GM18909 (cell line): ENCODE data around the gene ARHGAP10.
"Not testable (repeated sequence)": the region's sequence is repeated elsewhere in the genome, so short reads cannot be mapped to it uniquely, and the experiment has no call there.

Experiments used
- ATAC-seq: cut with Tn5 transposase; IDR thresholded peaks from one replicate; pipeline ENCODE4 v1.9.1; 2021; ENCODE audit warnings: mild to moderate bottlenecking; ENCODE audit not compliant: unreplicated experiment, poor library complexity

Gene ARHGAP10

DNA sequence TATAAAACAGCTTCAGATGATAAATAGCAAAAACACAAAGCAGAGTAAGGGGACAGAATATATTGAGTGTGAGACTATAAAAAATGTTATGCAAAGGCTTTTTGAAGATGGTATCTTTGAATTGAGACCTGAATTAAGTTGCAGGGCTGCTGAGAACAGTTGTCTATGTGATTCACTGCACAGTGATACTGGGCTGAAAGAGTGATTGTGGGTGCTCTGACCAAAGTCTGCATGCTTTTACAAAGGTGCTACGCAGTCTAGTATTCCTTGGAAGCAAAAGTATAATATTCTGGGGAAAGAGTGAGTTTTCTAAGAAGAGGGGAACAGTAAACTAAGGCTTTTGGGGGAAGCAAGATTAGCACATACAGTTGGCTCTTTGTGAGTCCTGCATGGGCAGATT, 234.0 kb downstream of the ARHGAP10 start:
- no peak for ATAC-seq

DNA sequence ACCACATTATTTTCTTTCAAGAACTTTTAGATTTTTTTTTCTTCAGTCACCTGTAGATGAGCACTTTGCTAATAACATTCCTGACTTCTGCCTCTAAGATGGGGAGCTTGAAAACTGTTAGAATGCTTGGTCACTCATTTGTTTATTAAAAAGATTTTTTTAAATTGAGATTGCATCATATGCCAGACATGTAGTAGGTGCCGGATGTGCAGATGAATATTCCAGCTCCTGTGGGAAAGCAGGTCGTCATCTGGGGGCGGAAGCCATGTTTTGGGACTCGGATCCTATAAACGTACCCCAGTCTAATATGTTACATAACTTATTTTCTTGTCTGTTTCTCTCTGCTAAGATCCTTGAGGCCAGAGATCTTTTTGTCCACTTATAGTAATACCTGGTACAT, 236.8 kb downstream of the ARHGAP10 start:
- no peak for ATAC-seq

DNA sequence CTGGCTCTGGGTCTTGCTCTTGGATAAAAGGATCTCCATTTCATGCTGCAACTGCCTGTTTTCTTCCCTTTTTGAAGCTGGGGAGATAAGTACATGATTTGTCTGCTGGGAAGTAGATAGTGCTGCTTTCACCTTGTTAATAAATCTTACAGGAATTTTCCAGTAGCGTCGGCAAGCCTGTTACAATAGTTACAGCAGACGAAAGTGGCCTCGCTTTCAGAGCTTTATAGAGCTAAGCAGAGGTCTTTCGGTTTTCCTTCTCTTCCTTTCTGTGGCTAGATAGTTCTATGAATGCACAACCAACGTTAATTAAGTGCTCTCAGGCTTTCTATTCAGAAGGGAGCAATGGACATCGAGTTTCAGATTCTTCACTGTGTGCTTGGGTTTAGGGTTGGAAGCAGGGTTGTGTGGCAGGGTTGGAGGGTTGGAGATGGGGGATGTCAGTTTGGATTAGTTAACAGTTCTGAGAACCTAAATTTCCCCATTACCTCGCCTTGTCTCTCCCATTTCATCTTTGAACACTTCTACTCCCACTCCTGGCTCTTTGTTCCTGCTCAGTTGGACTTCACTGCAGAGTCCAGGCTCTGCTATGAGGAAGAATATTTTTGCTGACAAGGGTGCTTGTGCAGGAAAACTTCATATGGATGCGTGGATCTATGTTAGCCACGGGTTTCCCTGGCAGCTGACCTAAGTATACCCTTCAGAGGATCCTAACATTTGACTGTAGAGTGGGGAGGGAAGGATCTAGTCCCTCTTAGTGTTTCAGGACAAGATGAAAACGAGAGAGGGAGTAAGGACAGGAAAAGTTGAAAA, 237.9 kb downstream of the ARHGAP10 start:
- peak; percentile 76 for ATAC-seq

DNA sequence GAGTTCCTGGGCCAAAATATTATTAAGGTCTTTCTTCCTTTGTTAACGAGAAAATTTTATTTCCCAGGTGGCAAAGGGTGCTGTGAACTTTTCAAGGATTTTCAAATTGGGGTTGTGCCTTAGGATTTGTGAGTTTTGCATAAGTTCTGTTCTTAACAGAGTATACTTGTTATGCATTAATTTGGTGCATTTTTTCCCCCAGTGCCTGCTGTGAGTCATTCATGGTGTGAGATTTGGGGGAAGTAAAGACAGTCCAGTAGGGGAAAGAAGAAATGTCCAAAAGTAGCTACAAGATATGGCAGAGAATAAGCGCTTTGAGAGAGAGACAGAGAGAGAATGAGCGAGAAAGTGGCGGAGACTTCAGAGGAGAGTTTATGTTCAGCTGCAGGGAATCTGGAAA, 239.2 kb downstream of the ARHGAP10 start:
- ATAC-seq = no peak

DNA sequence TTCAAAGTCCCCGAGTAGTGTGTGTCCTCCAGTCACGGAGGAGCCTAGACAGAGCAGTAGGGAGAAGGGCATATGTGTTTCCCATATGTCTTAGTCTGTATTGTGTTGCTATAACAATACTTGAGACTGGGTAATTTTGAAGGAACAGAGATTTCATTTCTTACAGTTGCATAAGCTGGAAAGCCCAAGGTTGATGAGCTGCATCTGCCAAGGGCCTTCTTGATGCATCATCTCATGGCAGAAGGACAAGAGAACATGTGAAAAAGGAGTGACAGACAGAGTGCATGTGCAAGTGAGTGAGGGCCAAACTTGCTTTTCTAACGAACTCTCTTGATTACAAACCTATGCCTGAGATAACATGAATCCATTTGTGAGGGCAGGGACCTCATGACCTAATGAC, 243.4 kb downstream of the ARHGAP10 start:
- ATAC-seq = no peak

DNA sequence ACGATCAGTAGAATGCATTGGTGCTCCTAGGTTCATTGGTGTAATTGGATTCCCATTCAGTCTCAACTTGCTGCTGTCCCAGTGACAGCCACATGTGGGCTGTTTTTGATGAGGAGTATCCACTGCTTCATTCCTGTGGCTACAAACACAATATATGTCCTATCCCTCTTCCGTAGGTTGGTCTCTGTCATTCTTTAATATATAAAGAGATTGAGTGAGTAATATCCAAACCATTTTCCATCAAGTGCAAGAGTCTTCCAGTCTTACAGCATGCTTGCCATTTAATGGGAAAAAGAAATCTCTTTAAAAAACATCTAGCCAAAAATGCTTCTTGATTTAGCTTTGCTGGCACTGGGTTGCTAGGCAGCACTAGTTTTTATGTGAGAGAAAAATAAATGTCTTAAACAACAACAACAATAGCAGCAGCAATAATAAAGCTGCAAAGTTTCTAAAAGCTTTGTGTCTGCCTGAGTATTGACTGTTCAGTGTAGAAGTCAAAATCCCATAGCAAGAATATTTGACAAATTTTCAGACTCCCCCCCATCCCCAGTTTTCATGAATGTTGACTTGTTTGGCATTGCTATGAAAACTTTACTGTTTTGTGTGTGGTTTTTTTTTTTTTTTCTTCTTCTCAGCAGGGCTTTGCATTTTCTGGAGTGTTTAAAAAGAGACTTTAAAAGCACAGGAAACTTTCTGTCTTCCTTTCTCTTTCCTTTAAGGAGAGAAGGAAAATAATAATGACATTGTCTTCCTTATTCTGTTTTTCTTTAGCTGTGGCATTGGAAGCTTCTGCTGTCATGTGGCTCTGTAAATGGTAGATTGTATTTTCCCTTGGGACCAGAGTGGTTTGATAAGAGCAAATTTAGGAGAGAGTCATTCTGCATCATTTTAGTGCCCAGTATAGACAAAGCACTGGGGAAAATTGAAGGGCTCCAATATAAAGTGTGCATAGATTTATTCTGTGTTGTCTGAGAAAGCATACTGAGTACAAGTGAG, 244.3 kb downstream of the ARHGAP10 start:
- ATAC-seq = no peak

DNA sequence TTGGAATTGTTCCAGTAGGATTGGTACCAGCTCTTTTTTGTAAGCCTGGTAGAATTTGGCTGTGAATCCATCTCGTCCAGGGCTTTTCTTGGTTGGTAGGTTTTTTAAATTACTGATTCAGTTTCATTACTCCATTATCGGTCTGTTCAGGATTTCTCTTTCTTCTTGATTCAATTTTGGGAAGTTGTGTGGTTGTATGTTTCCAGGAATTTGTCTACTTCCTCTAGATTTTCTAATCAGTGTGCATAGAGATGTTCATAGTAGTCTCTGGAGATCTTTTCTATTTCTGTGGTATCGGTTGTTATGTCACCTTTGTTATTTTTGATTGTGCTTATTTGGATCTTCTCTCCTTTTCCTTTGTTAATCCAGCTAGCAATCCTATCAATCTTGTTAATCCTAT, 248.7 kb downstream of the ARHGAP10 start:
- ATAC-seq = no peak

DNA sequence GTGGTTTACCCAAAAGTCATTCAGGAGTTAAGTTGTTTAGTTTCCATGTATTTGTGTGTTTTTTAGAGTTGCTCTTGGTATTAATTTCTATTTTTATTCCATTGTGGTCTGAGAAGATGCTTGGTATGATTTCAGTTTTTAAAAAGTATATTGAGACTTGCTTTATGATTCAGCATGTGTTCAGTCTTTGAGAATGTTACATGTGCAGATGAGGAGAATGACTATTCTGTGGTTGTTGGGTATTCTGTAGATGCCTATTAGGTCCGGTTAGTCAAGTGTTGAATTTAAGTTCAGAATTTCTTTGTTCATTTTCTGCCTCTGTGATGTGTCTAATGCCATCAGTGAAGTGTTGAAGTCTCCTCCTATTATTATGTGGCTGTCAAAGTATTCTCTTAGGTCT, 249.4 kb downstream of the ARHGAP10 start:
- ATAC-seq = peak; percentile 94

DNA sequence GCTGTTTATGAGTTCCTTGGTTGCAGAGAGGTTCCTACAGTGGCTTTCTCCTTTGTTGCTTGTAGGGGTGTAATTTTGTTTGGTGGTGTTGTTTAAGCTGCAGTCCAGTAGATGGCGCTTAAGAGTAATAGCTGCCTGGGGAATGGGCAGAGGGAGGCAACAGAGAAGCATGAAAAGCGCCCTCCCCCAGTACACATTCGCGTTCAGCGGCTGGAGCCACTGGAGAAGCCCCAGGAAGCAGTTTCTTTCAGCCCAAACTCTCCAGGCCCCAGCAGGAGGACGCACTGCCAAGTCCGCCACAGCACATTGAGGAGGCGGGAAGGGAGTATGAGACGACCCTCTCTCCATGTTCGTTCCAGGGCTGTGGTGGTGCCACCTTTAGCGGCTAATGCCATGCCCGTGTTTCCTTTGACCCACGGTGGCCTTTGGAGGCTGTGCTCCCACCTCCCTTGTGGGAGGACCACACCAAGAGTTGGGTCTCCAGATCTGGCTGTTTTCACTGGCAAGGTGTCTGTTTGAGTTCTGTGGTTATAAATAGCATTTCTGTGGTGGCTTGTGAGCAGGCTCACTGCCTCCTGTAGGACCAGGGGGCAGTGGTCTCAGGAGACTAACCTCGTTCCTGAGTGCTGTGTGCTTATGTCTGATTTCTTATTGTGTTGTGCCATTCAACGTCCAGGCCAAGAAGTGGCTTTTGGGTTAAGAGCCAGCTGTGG, 252.3 kb downstream of the ARHGAP10 start:
- ATAC-seq = no peak

DNA sequence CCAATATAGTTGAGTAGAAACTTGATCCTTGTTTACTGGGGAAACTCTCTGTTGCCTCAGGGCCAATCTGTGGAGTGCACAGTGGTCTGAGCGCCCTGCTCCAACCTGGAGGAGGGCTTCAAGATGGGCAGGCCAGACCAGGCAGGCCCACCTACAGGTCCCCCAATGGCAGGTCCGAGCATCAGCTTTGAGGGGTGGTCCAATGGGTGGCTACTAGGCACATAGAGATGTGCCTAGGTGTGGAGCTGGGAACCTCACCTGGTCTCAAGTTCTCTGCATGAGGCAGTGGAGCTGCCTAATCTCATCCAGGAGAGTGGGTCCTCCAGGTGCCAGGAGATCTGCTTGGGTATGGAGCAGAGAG, 252.9 kb downstream of the ARHGAP10 start:
- ATAC-seq = no peak

DNA sequence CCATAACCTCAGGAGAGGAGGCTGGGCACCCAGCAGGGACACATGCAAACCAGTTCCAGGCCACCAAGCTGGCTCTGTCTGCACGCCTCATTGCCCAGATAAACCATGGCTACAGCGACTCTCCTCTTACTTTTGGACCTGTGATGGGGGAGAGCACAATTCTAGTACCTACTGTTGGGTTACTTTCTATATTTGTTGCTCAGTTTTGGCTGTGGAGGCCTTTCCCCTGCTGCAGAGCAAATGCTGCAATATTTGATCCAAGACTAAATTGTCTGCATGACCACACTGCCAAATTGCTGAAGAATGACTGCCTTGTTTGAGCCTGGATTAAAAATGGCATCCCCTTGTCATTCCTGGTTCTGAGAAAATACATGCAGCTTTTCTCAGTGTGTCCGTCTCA, 253.5 kb downstream of the ARHGAP10 start:
- ATAC-seq = no peak

DNA sequence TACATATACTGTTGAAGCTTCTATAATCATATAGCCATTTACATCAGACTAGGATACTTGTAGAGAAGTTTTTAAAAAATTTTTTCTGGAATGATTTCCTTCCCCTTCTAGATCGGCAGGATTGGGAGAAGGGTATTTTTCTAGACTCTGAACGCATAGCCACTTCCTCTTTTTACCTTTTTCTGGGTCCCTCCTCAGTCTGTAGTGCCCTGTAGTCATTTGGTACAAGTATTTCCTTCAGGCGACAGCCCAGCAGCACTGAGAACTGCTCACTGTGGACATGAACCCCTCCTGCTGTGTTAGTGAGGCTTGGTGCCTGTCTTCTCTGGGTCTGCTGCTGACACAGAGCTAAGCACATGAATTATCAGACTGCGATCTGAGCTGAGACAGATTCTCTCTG, 255.4 kb downstream of the ARHGAP10 start:
- peak; percentile 75 for ATAC-seq

DNA sequence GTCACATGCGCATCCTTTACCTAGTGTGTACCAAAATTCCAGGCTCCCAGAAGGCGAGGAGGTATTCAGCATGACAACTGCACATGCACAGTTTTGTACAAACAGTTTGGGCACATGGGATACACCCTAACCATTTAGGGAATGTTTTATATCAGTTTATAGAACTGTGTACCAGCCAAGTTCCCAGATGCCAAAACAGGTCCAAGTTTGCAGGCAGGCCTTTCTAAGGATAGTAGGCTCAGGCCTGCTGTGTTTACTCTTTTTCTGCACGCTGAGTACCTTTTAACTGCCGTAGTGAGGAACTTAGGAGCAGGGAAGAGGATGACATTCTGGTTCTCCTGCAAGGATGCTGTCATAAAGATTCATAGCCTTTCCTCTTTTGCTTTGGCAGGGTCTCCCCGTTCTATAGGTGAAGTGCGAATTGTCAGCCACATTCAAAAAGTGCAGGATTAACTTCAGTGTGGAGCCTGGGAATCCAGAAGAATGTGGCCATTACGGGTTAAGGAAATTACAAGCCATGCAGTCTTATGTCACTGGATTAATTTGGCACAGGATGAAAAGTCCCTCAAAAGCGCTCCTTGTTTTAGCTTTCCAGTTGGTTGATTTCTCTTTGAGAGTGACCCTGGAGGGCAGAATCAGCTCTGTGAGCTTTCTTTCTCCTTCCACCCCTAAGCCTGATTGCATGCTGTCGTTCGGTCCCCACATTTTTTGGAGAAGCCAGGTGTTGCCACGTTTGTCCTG, 259.8 kb downstream of the ARHGAP10 start:
- ATAC-seq = no peak

DNA sequence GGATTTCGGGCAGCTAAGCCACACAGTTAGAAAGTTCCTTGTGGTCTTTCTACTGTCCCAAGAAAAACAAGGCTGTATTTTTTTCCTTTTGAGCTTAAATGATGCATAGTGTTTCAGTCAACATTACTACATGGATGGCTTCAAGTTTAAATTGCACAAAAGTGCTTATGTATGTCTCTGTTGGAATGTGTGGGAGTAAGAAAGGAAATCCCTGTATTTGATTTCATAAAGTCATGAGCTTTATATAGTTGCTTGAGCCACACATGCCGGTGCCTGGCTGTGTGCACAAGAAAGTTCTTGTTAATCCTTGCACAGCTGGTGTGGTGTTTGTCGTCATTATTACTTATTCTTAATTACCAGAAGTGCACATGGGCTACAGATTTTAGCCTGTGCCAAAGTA, 262.2 kb downstream of the ARHGAP10 start:
- no peak for ATAC-seq

DNA sequence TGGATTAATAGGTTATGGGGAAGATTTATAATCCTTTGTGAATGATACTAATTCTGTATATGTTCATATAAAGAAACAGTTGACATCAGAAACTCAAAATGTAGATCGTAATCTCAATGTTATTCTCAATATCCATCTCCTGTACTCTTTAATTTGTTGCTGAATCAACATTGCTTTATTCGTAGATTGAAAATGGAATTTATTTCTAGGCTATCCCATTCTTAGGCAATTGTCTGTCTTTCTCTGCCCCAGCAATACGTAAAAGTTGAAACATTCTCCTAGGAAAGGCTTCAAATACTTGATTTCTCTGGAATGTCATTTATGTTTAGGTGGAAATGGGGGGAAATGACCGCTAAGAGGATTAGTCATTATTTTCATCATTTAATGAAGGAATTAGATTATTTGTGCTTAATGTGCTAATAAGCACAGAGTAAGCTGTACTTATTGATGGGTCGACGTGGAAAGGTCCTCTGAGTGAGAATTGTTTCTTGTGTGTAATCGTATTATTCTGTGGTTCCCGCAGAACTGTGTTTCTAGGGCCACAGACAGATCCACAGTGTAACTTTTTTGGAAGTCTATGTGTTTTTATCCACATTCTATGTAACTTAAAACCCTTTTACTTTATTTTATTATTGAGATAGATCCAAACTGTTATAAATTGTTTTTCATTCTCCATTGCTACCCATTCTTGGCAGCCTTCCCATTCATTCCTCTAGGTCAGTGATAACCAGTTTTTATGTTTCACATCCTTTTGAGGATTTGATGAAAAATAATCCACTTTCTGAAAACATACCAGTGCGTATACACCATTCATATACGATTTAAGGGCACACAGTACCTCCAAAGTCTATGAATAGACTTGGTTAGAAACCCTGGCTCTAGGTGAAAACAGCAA, 262.9 kb downstream of the ARHGAP10 start:
- ATAC-seq = no peak

DNA sequence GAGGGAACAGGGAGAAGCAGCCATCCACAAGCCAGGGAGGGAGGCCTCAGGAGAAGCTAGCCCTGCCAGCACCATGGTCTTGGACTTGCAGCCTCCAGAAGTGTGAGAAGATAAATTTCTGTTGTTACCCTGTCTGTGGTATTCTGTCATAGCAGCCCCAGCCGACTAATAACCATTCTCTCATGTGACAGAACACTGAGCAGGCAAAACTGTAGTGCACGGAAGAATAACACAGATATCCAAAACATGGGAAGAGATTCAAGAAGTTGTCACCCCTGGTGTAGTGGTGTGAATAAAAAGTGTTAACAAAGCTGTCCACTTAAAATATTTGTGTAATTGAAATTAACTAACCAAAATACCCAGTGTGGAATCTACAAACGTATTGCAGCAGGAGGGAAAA, 265.0 kb downstream of the ARHGAP10 start:
- ATAC-seq = no peak

DNA sequence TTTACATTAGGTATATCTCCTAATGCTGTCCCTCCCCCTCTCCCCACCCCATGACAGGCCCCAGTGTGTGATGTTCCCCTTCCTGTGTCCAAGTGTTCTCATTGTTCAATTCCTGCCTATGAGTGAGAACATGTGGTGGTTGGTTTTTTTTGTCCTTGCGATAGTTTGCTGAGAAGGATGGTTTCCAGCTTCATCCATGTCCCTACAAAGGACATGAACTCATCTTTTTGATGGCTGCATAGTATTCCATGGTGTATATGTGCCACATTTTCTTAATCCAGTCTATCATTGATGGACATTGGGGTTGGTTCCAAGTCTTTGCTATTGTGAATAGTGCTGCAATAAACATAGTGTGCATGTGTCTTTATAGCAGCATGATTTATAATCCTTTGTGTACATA, 268.1 kb downstream of the ARHGAP10 start:
- ATAC-seq = not testable (repeated sequence)

DNA sequence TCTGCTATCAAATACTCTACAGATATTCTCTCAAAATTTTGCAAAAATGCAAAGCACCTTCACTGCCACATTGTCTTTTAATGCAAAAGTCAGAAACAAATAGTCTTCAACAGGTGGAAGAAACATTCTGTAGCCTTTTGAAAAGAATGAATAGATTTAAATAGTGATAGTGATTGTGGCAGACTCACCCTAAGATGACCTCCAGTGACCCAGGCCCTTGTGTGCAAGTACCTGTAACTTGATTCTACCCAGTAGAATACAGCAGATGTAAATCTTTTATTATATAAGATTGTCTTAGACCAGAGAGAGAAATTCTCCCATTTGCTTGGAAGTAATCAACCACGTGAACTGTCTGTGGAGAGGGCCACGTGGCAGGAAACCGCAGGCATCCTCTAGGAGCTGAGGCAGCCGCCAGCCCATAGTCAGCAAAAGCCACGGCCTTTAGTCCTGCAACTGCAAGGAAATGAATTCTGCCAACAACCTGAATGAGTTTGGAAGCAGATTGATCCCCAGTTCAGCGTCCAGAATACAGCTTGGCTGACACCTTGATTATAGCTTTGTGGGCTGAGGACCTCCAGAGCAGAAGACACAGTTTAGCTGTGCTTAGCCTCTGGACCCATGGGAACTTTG, 272.5 kb downstream of the ARHGAP10 start:
- no peak for ATAC-seq

DNA sequence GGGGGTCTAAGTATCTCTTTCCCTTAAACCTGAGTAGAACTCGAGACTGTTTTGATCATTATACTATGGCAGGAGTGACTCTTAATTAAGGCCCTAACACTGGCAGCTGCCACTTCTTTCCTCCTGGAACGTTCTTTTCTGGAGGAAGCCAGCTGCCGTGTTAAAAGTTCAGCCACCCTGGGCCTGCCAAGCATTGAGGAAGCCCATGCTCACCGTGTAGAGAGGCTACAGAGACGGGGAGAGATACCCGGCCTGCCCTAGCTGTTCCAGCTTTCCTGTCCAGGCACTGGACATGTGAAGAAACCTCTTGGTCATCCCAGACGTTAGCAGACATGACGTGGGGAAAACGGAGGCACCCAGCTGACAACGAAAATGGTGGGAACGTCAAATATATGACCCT, 274.1 kb downstream of the ARHGAP10 start:
- ATAC-seq = no peak
